ENCODE measurements around the gene ZBTB42. TPM values are rescaled to one million over a fixed set of nuclear protein-coding genes. Genes with fewer than 3 reads are reported as not detected.

The ZBTB42 gene
- total RNA-seq, 4 donors from 2014 or later: 5.9 to 12.3 (median 6.7) TPM

GRCh38 chr14:104779776-104780512 is 21.0 kb upstream of the ZBTB42 start:
- Histone ChIP-seq H3K36me3 (peaks cover 0 to 76% (median 0%) of the 10 kb centered on the region in 3 donors), H3K4me1 (peaks cover 0 to 33% (median 4%) of the 10 kb centered on the region in 4 donors), H3K27ac (no peak overlapping the region), H3K4me3 (no peak overlapping the region), H3K9me3 (no peaks in the 10 kb centered on the region), H3K27me3 (no peaks in the 10 kb centered on the region)
- no peak for DNase-seq (ENCODE audit: low spot score in 2 of 2)
- TF ChIP-seq CTCF (IDR thresholded peaks at IDR 0.05): no peak
- no peak for TF ChIP-seq POLR2A (IDR thresholded peaks at IDR 0.05)
- no peak for TF ChIP-seq EP300 (IDR thresholded peaks at IDR 0.05)
- 88 to 90% methylated on average over 20 to 26 of the region's 32 CpGs for WGBS, 2 donors

- no peak overlapping the region for H3K4me3 ChIP-seq
- H3K4me1 ChIP-seq: peaks cover 0 to 40% (median 5%) of the 10 kb centered on the region in 4 donors
- no peaks in the 10 kb centered on the region for H3K9me3 ChIP-seq
- no peaks in the 10 kb centered on the region for H3K27me3 ChIP-seq
- H3K27ac ChIP-seq: no peak overlapping the region
- WGBS, 2 donors: 86 to 88% methylated on average over 10 to 12 of the region's 24 CpGs
- no peak for TF ChIP-seq POLR2A (IDR thresholded peaks at IDR 0.05)
- TF ChIP-seq EP300 (IDR thresholded peaks at IDR 0.05): no peak
- TF ChIP-seq CTCF (IDR thresholded peaks at IDR 0.05): no peak
- DNase-seq (ENCODE audit: low spot score in 2 of 2): no peak
- peaks cover 0 to 70% (median 0%) of the 10 kb centered on the region in 3 donors for H3K36me3 ChIP-seq
Measured at GRCh38 chr14:104780513-104781030, 20.3 kb upstream of the ZBTB42 start.

GRCh38 chr14:104781271-104782077 is 19.4 kb upstream of the ZBTB42 start:
- WGBS, 2 donors: 76 to 80% methylated on average over 11 to 20 of the region's 20 CpGs

GRCh38 chr14:104782086-104782807 is 18.7 kb upstream of the ZBTB42 start:
- Histone ChIP-seq H3K4me1 (peaks cover 0 to 56% (median 19%) of the 10 kb centered on the region in 4 donors), H3K27ac (peak overlapping the region in 2 of 4 donors; percentile 17 to 66), H3K4me3 (no peak overlapping the region), H3K36me3 (peaks cover 0 to 53% (median 0%) of the 10 kb centered on the region in 3 donors), H3K9me3 (no peaks in the 10 kb centered on the region), H3K27me3 (no peaks in the 10 kb centered on the region)
- no peak for TF ChIP-seq POLR2A (IDR thresholded peaks at IDR 0.05)
- TF ChIP-seq EP300 (IDR thresholded peaks at IDR 0.05): no peak
- 71 to 73% methylated on average over 21 to 27 of the region's 28 CpGs for WGBS, 2 donors
- DNase-seq (ENCODE audit: low spot score in 2 of 2): no peak

More at GRCh38 chr14:104781271-104782077, 19.4 kb upstream of the ZBTB42 start:
- TF ChIP-seq POLR2A (IDR thresholded peaks at IDR 0.05) (no peak), EP300 (IDR thresholded peaks at IDR 0.05) (no peak), CTCF (IDR thresholded peaks at IDR 0.05) (no peak)
- peaks cover 0 to 49% (median 11%) of the 10 kb centered on the region in 4 donors for H3K4me1 ChIP-seq
- no peak for DNase-seq (ENCODE audit: low spot score in 2 of 2)
- H3K27me3 ChIP-seq: no peaks in the 10 kb centered on the region
- peaks cover 0 to 61% (median 0%) of the 10 kb centered on the region in 3 donors for H3K36me3 ChIP-seq
- H3K27ac ChIP-seq: no peak overlapping the region
- H3K4me3 ChIP-seq: no peak overlapping the region
- H3K9me3 ChIP-seq: no peaks in the 10 kb centered on the region

GRCh38 chr14:104782808-104783139 is 18.1 kb upstream of the ZBTB42 start:
- WGBS, 2 donors: 54 to 67% methylated on average over 12 to 13 of the region's 13 CpGs
- no peak for DNase-seq (ENCODE audit: low spot score in 2 of 2)
- H3K27ac ChIP-seq: peak overlapping the region in 2 of 4 donors; percentile 17 to 66
- peaks cover 0 to 50% (median 0%) of the 10 kb centered on the region in 3 donors for H3K36me3 ChIP-seq
- TF ChIP-seq EP300 (IDR thresholded peaks at IDR 0.05) (no peak), POLR2A (IDR thresholded peaks at IDR 0.05) (no peak), CTCF (IDR thresholded peaks at IDR 0.05) (no peak)
- H3K4me3 ChIP-seq: no peak overlapping the region
- no peaks in the 10 kb centered on the region for H3K9me3 ChIP-seq
- H3K27me3 ChIP-seq: no peaks in the 10 kb centered on the region
- peaks cover 0 to 62% (median 23%) of the 10 kb centered on the region in 4 donors for H3K4me1 ChIP-seq

Data from tibial nerve (tissue), 4 donors.